A549 (cell line): ENCODE results near the gene SLC26A9. TPM values are rescaled to one million over a fixed set of nuclear protein-coding genes. Genes with fewer than 3 reads are reported as not detected.

Experiments
- ATAC-seq, 2 experiments: fragments of 200-7000 bp in 1 of 2; fragments of >200 bp in 1 of 2; cut with Nextera tagmentation in 1 of 2; cut with Tn5 transposase in 1 of 2; 3 replicates each; pipeline versions ENCODE4 v1.8.0 to v1.9.1; 2018 to 2020; ENCODE audit warnings: mild to moderate bottlenecking in 1 of 2, moderate library complexity in 1 of 2
- CTCF ChIA-PET: fragments of 300-600 bp; sonication (Branson Sonifier 250); formaldehyde crosslinking; extraction: SDS; loops from one replicate; lab custom pipeline; 2021; ENCODE audit warnings: antibody characterized with exemption, inconsistent platforms; lab: Yijun Ruan, JAX
- POLR2A ChIA-PET: fragments of 350-600 bp; formaldehyde crosslinking; extraction: SDS; loops from one replicate; lab custom pipeline; 2021; ENCODE audit warnings: antibody characterized with exemption, inconsistent platforms; lab: Yijun Ruan, JAX
- DNase-seq, 2 experiments: peaks; one replicate each; pipeline versions ENCODE4 v3.0.0 to v3.0.0-alpha.2; 2011 to 2016; ENCODE audit warnings: low read depth in 1 of 2, low spot score in 1 of 2
- FAIRE-seq: peaks from 2 replicates; lab custom pipeline; 2011; peaks lifted over from hg19 to GRCh38; lab: Jason Lieb, UNC
- H3K27ac ChIP-seq, 2 experiments: fragments of >200 bp; sonication (Bioruptor Twin); formaldehyde crosslinking; 3 replicates each; pipeline ENCODE4 v1.5.1; 2016 to 2017
- H3K4me1 ChIP-seq: fragments of >200 bp; sonication (Bioruptor Twin); formaldehyde crosslinking; 3 replicates; pipeline ENCODE4 v1.6.1; 2016
- H3K4me2 ChIP-seq: fragments of >200 bp; sonication (Bioruptor Twin); formaldehyde crosslinking; 3 replicates; pipeline ENCODE4 v1.6.1; 2016
- H3K4me3 ChIP-seq: fragments of >200 bp; sonication (Bioruptor Twin); formaldehyde crosslinking; 3 replicates; pipeline ENCODE4 v1.5.1; 2016
- H3K9me3 ChIP-seq: fragments of >200 bp; sonication (Bioruptor Twin); formaldehyde crosslinking; 3 replicates; pipeline ENCODE4 v1.6.1; 2016
- ATOH8 ChIP-seq: fragments of 250-450 bp; sonication (Bioruptor Pico); IDR thresholded peaks from 2 replicates; pipeline ENCODE4 v1.5.0; 2020; ENCODE audit warnings: low read depth, mild to moderate bottlenecking, moderate library complexity
- BCL3 ChIP-seq: fragments of >200 bp; sonication (Bioruptor Twin); formaldehyde crosslinking; IDR thresholded peaks from 3 replicates; pipeline ENCODE4 v1.6.1; 2016
- BHLHE40 ChIP-seq: IDR thresholded peaks from 2 replicates; pipeline ENCODE4 v1.6.1; 2012; ENCODE audit warnings: low read depth, low read length, inconsistent platforms
- CBX2 ChIP-seq: fragments of 200-600 bp; sonication (generic); IDR thresholded peaks from 2 replicates; pipeline ENCODE4 v1.6.1; 2016; ENCODE audit warnings: low read depth, mild to moderate bottlenecking, borderline replicate concordance
- CEBPB ChIP-seq, 2 experiments: fragments of >200 bp in 1 of 2; sonication (Bioruptor Twin) in 1 of 2; formaldehyde crosslinking in 1 of 2; IDR thresholded peaks; 2 replicates each; pipeline ENCODE4 v1.6.1; 2012 to 2016
- EHMT2 ChIP-seq: fragments of 200-600 bp; sonication (generic); IDR thresholded peaks from 2 replicates; pipeline ENCODE4 v1.6.1; 2016; ENCODE audit warnings: antibody characterized with exemption, low read depth, mild to moderate bottlenecking, moderate library complexity
- FOSL2 ChIP-seq, 2 experiments: fragments of 450-650 bp in 1 of 2; fragments of >200 bp in 1 of 2; sonication (Bioruptor Twin) in 1 of 2; formaldehyde crosslinking; IDR thresholded peaks; 2 replicates each; pipeline versions ENCODE4 v1.5.0 to v1.6.1; 2016 to 2020; ENCODE audit warnings: mild to moderate bottlenecking in 1 of 2, moderate library complexity in 1 of 2
- FOXS1 ChIP-seq: fragments of 250-450 bp; sonication (Bioruptor Pico); IDR thresholded peaks from 2 replicates; pipeline ENCODE4 v1.5.0; 2020; ENCODE audit warnings: mild to moderate bottlenecking, moderate library complexity
- HES2 ChIP-seq: fragments of >200 bp; sonication (Bioruptor Twin); formaldehyde crosslinking; IDR thresholded peaks from 2 replicates; pipeline ENCODE4 v1.6.1; 2016
- JUNB ChIP-seq: fragments of >200 bp; sonication (Bioruptor Twin); formaldehyde crosslinking; IDR thresholded peaks from 2 replicates; pipeline ENCODE4 v1.6.1; 2016
- KDM1A ChIP-seq: fragments of 200-600 bp; sonication (generic); IDR thresholded peaks from 2 replicates; pipeline ENCODE4 v1.6.1; 2016; ENCODE audit warnings: low read depth, mild to moderate bottlenecking
- MAX ChIP-seq: IDR thresholded peaks from 2 replicates; pipeline ENCODE4 v1.6.1; 2012
- MYC ChIP-seq: IDR thresholded peaks from 2 replicates; pipeline ENCODE4 v1.6.1; 2012; ENCODE audit warnings: mild to moderate bottlenecking, inconsistent platforms, low read length, improper control_type of control experiment, borderline replicate concordance
- NFE2L2 ChIP-seq: fragments of 150-350 bp; conservative IDR thresholded peaks from 2 replicates; pipeline ENCODE4 v1.6.1; 2014; ENCODE audit warnings: low read length
- REST ChIP-seq: fragments of 200-600 bp; sonication (generic); IDR thresholded peaks from 2 replicates; pipeline ENCODE4 v1.6.1; 2016; ENCODE audit warnings: antibody characterized with exemption, mild to moderate bottlenecking, moderate library complexity
- RNF2 ChIP-seq: fragments of 200-600 bp; sonication (generic); IDR thresholded peaks from 2 replicates; pipeline ENCODE4 v1.6.1; 2016; ENCODE audit warnings: low read depth, mild to moderate bottlenecking, antibody characterized with exemption, moderate library complexity, borderline replicate concordance
- TFCP2L1 ChIP-seq: fragments of 250-450 bp; sonication (Bioruptor Pico); IDR thresholded peaks from 2 replicates; pipeline ENCODE4 v1.5.0; 2021; ENCODE audit warnings: mild to moderate bottlenecking
- USF2 ChIP-seq: fragments of 450-650 bp; IDR thresholded peaks from 2 replicates; pipeline ENCODE4 v1.6.1; 2014; ENCODE audit warnings: antibody characterized with exemption
- ZC3H11A ChIP-seq: fragments of 450-650 bp; IDR thresholded peaks from 2 replicates; pipeline ENCODE4 v1.6.1; 2014; ENCODE audit warnings: antibody characterized with exemption, mild to moderate bottlenecking
- ZFP36 ChIP-seq: fragments of 450-650 bp; IDR thresholded peaks from 2 replicates; pipeline ENCODE4 v1.6.1; 2014; ENCODE audit warnings: borderline replicate concordance; ENCODE audit not compliant: partially characterized antibody
- ZSCAN20 ChIP-seq: fragments of 250-450 bp; sonication (Bioruptor Pico); IDR thresholded peaks from 2 replicates; pipeline ENCODE4 v1.8.0; 2022; ENCODE audit warnings: mild to moderate bottlenecking, moderate library complexity
- WGBS: methylation state at CpG from one replicate; pipeline ENCODE4 v1.1.6; 2017; ENCODE audit errors: missing lambda C conversion rate; 5-methylcytosine and 5-hydroxymethylcytosine counted together
- polyA plus RNA-seq, 4 experiments: library from polyadenylated mRNA; depleted of rRNA in 3 of 4; stranded (reverse); fragments of >200 nt; fragmentation: RNase III in 1 of 4; extraction: RNeasy Plus Mini Kit Qiagen cat#74134 plus additional on column Dnase treatment in 1 of 4; gene quantifications; 2 replicates in 3 of 4; 3 replicates in 1 of 4; pipeline ENCODE4 v1.2.3, GENCODE V29; 2011 to 2017

Gene SLC26A9
- polyA plus RNA-seq, 2 of the 4 experiments (the other 2 are of a cell fraction), result 0.18 to 0.98 TPM

GRCh38 chr1:205961405-205961804 is 18.1 kb upstream of the SLC26A9 start:
- TF ChIP-seq KDM1A (no peak), EHMT2 (no peak), RNF2 (no peak), USF2 (no peak), BCL3 (no peak), HES2 (no peak), JUNB (no peak), ZSCAN20 (no peak)
- WGBS, result 8% methylated on average over 2 of the region's 2 CpGs
- Histone ChIP-seq H3K27ac (0 out of 6 replicates have a peak overlapping the region, but pooled peaks of 1 of the 2 experiments have one; percentile 1), H3K4me3 (no peak overlapping the region), H3K9me3 (no peaks in the 10 kb centered on the region), H3K4me1 (no peaks in the 10 kb centered on the region), H3K4me2 (no peak overlapping the region)
- ATAC-seq (no peak; a peak in 1 of 6 replicates), DNase-seq (no peak), FAIRE-seq (no peak)
- POLR2A ChIA-PET, result no interaction called here
- CTCF ChIA-PET, result interaction anchor here (1.2 to 7.4 kb wide), 4 partner anchors 8 to 42 kb away, joined by 5 to 80 read pairs (median 31); no protein-coding TSS in a partner anchor

- no peaks in the 10 kb centered on the region for H3K4me1 ChIP-seq
- CTCF ChIA-PET, result interaction anchor here (0.8 to 7.4 kb wide), 8 partner anchors 9 to 168 kb away, joined by 3 to 80 read pairs (median 4); no protein-coding TSS in a partner anchor
- POLR2A ChIA-PET, result no interaction called here
- no peak overlapping the region for H3K4me2 ChIP-seq
- no peak for DNase-seq
- FAIRE-seq, result no peak
- H3K27ac ChIP-seq, result no peak overlapping the region
- WGBS, result 46% methylated on average over 4 of the region's 4 CpGs
- H3K9me3 ChIP-seq, result no peaks in the 10 kb centered on the region
- TF ChIP-seq ZFP36 (peak; percentile 46), KDM1A (peak; percentile 32; the same call in 1 of the 2 replicates), ZC3H11A (no peak), MAX (no peak)
- ATAC-seq, result no peak
- no peak overlapping the region for H3K4me3 ChIP-seq
These were observed 16.5 kb upstream of the SLC26A9 start for GRCh38 chr1:205959789-205960188.

- Histone ChIP-seq H3K4me3 (no peak overlapping the region), H3K4me2 (no peak overlapping the region)
- DNase-seq (no peak), FAIRE-seq (no peak)
- WGBS, result 55% methylated on average over 1 of the region's 1 CpG
- TF ChIP-seq ATOH8 (CRISPR knock-in tag) (no peak), MYC (no peak), TFCP2L1 (CRISPR knock-in tag) (no peak), NFE2L2 (no peak), CBX2 (no peak), FOXS1 (CRISPR knock-in tag) (no peak), CEBPB (IDR thresholded peaks at IDR 0.05) (no peak), FOSL2 (IDR thresholded peaks at IDR 0.05) (no peak), FOSL2 (CRISPR knock-in tag; IDR thresholded peaks at IDR 0.05) (no peak), BHLHE40 (no peak), REST (no peak)
- TF ChIP-seq, all 56 proteins: peak for 0
- H3K27ac ChIP-seq, result no peak overlapping the region
- ChIA-PET CTCF (interaction anchor here (1.5 to 3.0 kb wide), 3 partner anchors 11 to 36 kb away, joined by 5 to 13 read pairs (median 10); no protein-coding TSS in a partner anchor), POLR2A (no interaction called here)
- ATAC-seq, result no peak
- no peaks in the 10 kb centered on the region for H3K9me3 ChIP-seq
- no peaks in the 10 kb centered on the region for H3K4me1 ChIP-seq
These were observed 12.2 kb upstream of the SLC26A9 start for GRCh38 chr1:205955499-205955898.
